ENCODE measurements around the gene SERPINE3.

SERPINE3 gene

GRCh38 chr13:51341791-51342190 lies 2.3 kb downstream of the SERPINE3 start:
- no peak for TF ChIP-seq REST (IDR thresholded peaks at IDR 0.05; ENCODE audit: insufficient read depth in 1 of 2, low read depth in 2 of 2, low read length in 2 of 2)
- no peak for TF ChIP-seq SIN3A (IDR thresholded peaks at IDR 0.05; ENCODE audit: borderline replicate concordance, insufficient read depth, low read length)
- no peak for TF ChIP-seq FOXP2 (optimal IDR thresholded peaks at IDR 0.05; ENCODE audit: borderline replicate concordance, extremely low read depth, extremely low read length, insufficient read depth)
- TF ChIP-seq TAF1 (IDR thresholded peaks at IDR 0.05; ENCODE audit: borderline replicate concordance, insufficient read depth, low read length), result no peak
- no peak for TF ChIP-seq POLR2AphosphoS5 (IDR thresholded peaks at IDR 0.05; ENCODE audit: low read depth, low read length)

GRCh38 chr13:51342706-51343105 lies 3.2 kb downstream of the SERPINE3 start:
- TF ChIP-seq TAF1 (IDR thresholded peaks at IDR 0.05; ENCODE audit: borderline replicate concordance, insufficient read depth, low read length) (no peak), REST (IDR thresholded peaks at IDR 0.05; ENCODE audit: insufficient read depth in 1 of 2, low read depth in 2 of 2, low read length in 2 of 2) (no peak), SIN3A (IDR thresholded peaks at IDR 0.05; ENCODE audit: borderline replicate concordance, insufficient read depth, low read length) (no peak), POLR2AphosphoS5 (IDR thresholded peaks at IDR 0.05; ENCODE audit: low read depth, low read length) (no peak), FOXP2 (optimal IDR thresholded peaks at IDR 0.05; ENCODE audit: borderline replicate concordance, extremely low read depth, extremely low read length, insufficient read depth) (no peak)

GRCh38 chr13:51343475-51343874 lies 4.0 kb downstream of the SERPINE3 start:
- TF ChIP-seq FOXP2 (optimal IDR thresholded peaks at IDR 0.05; ENCODE audit: borderline replicate concordance, extremely low read depth, extremely low read length, insufficient read depth) (no peak), SIN3A (IDR thresholded peaks at IDR 0.05; ENCODE audit: borderline replicate concordance, insufficient read depth, low read length) (no peak), POLR2AphosphoS5 (IDR thresholded peaks at IDR 0.05; ENCODE audit: low read depth, low read length) (no peak), REST (IDR thresholded peaks at IDR 0.05; ENCODE audit: insufficient read depth in 1 of 2, low read depth in 2 of 2, low read length in 2 of 2) (no peak)

- TF ChIP-seq FOXP2 (optimal IDR thresholded peaks at IDR 0.05; ENCODE audit: borderline replicate concordance, extremely low read depth, extremely low read length, insufficient read depth), result no peak
- TF ChIP-seq REST (IDR thresholded peaks at IDR 0.05; ENCODE audit: insufficient read depth in 1 of 2, low read depth in 2 of 2, low read length in 2 of 2), result no peak
- no peak for TF ChIP-seq POLR2AphosphoS5 (IDR thresholded peaks at IDR 0.05; ENCODE audit: low read depth, low read length)
- no peak for TF ChIP-seq SIN3A (IDR thresholded peaks at IDR 0.05; ENCODE audit: borderline replicate concordance, insufficient read depth, low read length)
- TF ChIP-seq TAF1 (IDR thresholded peaks at IDR 0.05; ENCODE audit: borderline replicate concordance, insufficient read depth, low read length), result no peak
Observed at GRCh38 chr13:51346397-51346796, 6.9 kb downstream of the SERPINE3 start.

- TF ChIP-seq FOXP2 (optimal IDR thresholded peaks at IDR 0.05; ENCODE audit: borderline replicate concordance, extremely low read depth, extremely low read length, insufficient read depth) (no peak), REST (IDR thresholded peaks at IDR 0.05; ENCODE audit: insufficient read depth in 1 of 2, low read depth in 2 of 2, low read length in 2 of 2) (no peak), POLR2AphosphoS5 (IDR thresholded peaks at IDR 0.05; ENCODE audit: low read depth, low read length) (no peak)
Observed at GRCh38 chr13:51347099-51347498, 7.6 kb downstream of the SERPINE3 start.
